ENCODE results near the gene CRACR2A.

DNA sequence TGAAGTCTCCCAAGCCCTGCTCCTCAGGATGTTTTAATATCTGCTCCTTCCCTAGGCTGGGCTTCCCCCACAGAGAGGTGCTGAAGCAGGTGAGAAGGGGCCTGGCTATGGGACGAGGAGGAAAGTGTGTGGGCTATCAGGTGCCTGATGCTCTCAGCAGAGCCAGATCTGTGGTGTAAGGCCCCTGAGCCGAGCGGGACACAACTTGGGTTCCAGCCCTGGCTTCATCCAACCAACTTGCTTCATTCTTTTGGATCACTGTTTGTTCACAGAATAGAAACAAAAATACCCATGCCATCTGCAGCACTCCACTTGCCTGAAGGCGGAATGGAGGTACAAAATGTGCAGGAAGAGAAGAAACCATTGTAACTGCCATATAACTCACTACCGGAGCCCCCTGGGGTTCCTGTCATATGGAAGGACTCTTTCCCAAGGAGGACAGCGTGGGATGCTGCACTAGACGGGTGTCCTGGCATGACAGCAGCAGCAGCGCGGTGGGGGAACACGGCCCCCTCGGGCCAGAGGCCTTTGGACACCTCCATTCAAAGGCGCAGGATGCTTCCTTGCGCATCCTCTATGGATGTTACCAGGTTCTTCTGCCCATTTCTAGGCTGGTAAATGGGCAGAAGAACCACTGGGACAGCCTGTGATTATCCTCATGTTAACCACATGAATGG is 95.8 kb downstream of the CRACR2A start:
- TF ChIP-seq, protein P1, sequence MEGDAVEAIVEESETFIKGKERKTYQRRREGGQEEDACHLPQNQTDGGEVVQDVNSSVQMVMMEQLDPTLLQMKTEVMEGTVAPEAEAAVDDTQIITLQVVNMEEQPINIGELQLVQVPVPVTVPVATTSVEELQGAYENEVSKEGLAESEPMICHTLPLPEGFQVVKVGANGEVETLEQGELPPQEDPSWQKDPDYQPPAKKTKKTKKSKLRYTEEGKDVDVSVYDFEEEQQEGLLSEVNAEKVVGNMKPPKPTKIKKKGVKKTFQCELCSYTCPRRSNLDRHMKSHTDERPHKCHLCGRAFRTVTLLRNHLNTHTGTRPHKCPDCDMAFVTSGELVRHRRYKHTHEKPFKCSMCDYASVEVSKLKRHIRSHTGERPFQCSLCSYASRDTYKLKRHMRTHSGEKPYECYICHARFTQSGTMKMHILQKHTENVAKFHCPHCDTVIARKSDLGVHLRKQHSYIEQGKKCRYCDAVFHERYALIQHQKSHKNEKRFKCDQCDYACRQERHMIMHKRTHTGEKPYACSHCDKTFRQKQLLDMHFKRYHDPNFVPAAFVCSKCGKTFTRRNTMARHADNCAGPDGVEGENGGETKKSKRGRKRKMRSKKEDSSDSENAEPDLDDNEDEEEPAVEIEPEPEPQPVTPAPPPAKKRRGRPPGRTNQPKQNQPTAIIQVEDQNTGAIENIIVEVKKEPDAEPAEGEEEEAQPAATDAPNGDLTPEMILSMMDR (IDR thresholded peaks at IDR 0.05): no peak
- no peak for TF ChIP-seq POLR2A (IDR thresholded peaks at IDR 0.05; ENCODE audit: low read depth)
